HEK293 (cell line): ENCODE data around the gene ISG15.

Source experiments
- CTCF ChIA-PET: fragments of 350-600 bp; formaldehyde crosslinking; extraction: SDS; loops from one replicate; lab custom pipeline; 2021; ENCODE audit warnings: antibody characterized with exemption; lab: Yijun Ruan, JAX
- POLR2A ChIA-PET: fragments of 300-600 bp; formaldehyde crosslinking; extraction: SDS; loops from one replicate; lab custom pipeline; 2020; ENCODE audit warnings: antibody characterized with exemption, inconsistent platforms; lab: Yijun Ruan, JAX
- H3K27ac ChIP-seq: fragments of 200-500 bp; sonication (Bioruptor generic); 2 replicates; pipeline ENCODE4 v1.5.1; 2014; ENCODE audit warnings: low read depth, low read length, control low read depth, inconsistent platforms; ENCODE audit errors: extremely low read depth
- H3K36me3 ChIP-seq, 2 experiments: fragments of 200-500 bp in 1 of 2; sonication (Bioruptor generic) in 1 of 2; 1 replicate in 1 of 2; 2 replicates in 1 of 2; pipeline ENCODE4 v1.5.1; 2014 to 2017; ENCODE audit warnings: inconsistent platforms in 2 of 2, low read length in 2 of 2; ENCODE audit not compliant: control insufficient read depth in 2 of 2, insufficient read depth in 1 of 2
- H3K4me1 ChIP-seq: fragments of 200-500 bp; sonication (Bioruptor generic); 2 replicates; pipeline ENCODE4 v1.5.1; 2014; ENCODE audit warnings: mild to moderate bottlenecking, low read length, inconsistent platforms; ENCODE audit not compliant: control insufficient read depth, insufficient read depth
- H3K4me3 ChIP-seq: 2 replicates; pipeline ENCODE4 v1.5.1; 2011; ENCODE audit warnings: low read depth, mild to moderate bottlenecking, control low read depth, low read length, moderate library complexity
- H3K9me3 ChIP-seq: fragments of 200-500 bp; sonication (Bioruptor generic); 2 replicates; pipeline ENCODE4 v1.5.1; 2014; ENCODE audit warnings: low read depth, low read length, inconsistent platforms; ENCODE audit not compliant: control insufficient read depth, insufficient read depth
- BCL11B ChIP-seq: fragments of 450-650 bp; formaldehyde crosslinking; IDR thresholded peaks from 2 replicates; pipeline ENCODE4 v1.5.1; 2016; ENCODE audit warnings: low read depth, missing biosample characterization, missing genetic modification characterization
- FEZF1 ChIP-seq: fragments of 450-650 bp; formaldehyde crosslinking; IDR thresholded peaks from 2 replicates; pipeline ENCODE4 v1.5.1; 2016; ENCODE audit warnings: missing biosample characterization, missing genetic modification characterization
- KLF1 ChIP-seq: fragments of 450-650 bp; formaldehyde crosslinking; IDR thresholded peaks from 2 replicates; pipeline ENCODE4 v1.5.1; 2016; ENCODE audit warnings: missing biosample characterization, missing genetic modification characterization
- OSR2 ChIP-seq: fragments of 450-650 bp; formaldehyde crosslinking; IDR thresholded peaks from 2 replicates; pipeline ENCODE4 v1.5.1; 2016; ENCODE audit warnings: missing biosample characterization, missing genetic modification characterization
- PRDM10 ChIP-seq: fragments of 450-650 bp; formaldehyde crosslinking; IDR thresholded peaks from 2 replicates; pipeline ENCODE4 v1.5.1; 2016; ENCODE audit warnings: missing biosample characterization, missing genetic modification characterization
- PRDM2 ChIP-seq: fragments of 450-650 bp; formaldehyde crosslinking; IDR thresholded peaks from 2 replicates; pipeline ENCODE4 v1.5.1; 2016; ENCODE audit warnings: missing biosample characterization, missing genetic modification characterization, borderline replicate concordance
- PRDM4 ChIP-seq: fragments of 450-650 bp; formaldehyde crosslinking; IDR thresholded peaks from 2 replicates; pipeline ENCODE4 v1.5.1; 2017; ENCODE audit warnings: missing biosample characterization, missing genetic modification characterization
- SP7 ChIP-seq: fragments of 450-650 bp; formaldehyde crosslinking; IDR thresholded peaks from 2 replicates; pipeline ENCODE4 v1.5.1; 2016; ENCODE audit warnings: missing biosample characterization, missing genetic modification characterization
- TSHZ1 ChIP-seq: fragments of 450-650 bp; formaldehyde crosslinking; IDR thresholded peaks from 2 replicates; pipeline ENCODE4 v1.5.1; 2016; ENCODE audit warnings: missing biosample characterization, missing genetic modification characterization, borderline replicate concordance
- ZBTB26 ChIP-seq: fragments of 450-650 bp; formaldehyde crosslinking; optimal IDR thresholded peaks from 2 replicates; pipeline ENCODE3; 2016; ENCODE audit warnings: missing biosample characterization, mild to moderate bottlenecking, missing genetic modification characterization
- ZBTB8A ChIP-seq: fragments of 450-650 bp; formaldehyde crosslinking; IDR thresholded peaks from 2 replicates; pipeline ENCODE4 v1.5.1; 2016; ENCODE audit warnings: missing biosample characterization, missing genetic modification characterization
- ZNF169 ChIP-seq: fragments of 450-650 bp; formaldehyde crosslinking; IDR thresholded peaks from 2 replicates; pipeline ENCODE4 v1.5.1; 2016; ENCODE audit warnings: missing biosample characterization, missing genetic modification characterization
- ZNF175 ChIP-seq: fragments of 450-650 bp; formaldehyde crosslinking; IDR thresholded peaks from 2 replicates; pipeline ENCODE4 v1.5.1; 2016; ENCODE audit warnings: missing biosample characterization, missing genetic modification characterization
- ZNF292 ChIP-seq: fragments of 450-650 bp; formaldehyde crosslinking; IDR thresholded peaks from 2 replicates; pipeline ENCODE4 v1.5.1; 2016; ENCODE audit warnings: low read depth, missing biosample characterization, missing genetic modification characterization, borderline replicate concordance
- ZNF48 ChIP-seq: fragments of 450-650 bp; formaldehyde crosslinking; IDR thresholded peaks from 2 replicates; pipeline ENCODE4 v1.5.1; 2016; ENCODE audit warnings: missing biosample characterization, missing genetic modification characterization
- ZNF645 ChIP-seq: fragments of 450-650 bp; formaldehyde crosslinking; IDR thresholded peaks from 2 replicates; pipeline ENCODE4; 2016; ENCODE audit warnings: missing biosample characterization, missing genetic modification characterization
- ZNF670 ChIP-seq: fragments of 450-650 bp; formaldehyde crosslinking; IDR thresholded peaks from 2 replicates; pipeline ENCODE4 v1.5.1; 2016; ENCODE audit warnings: missing biosample characterization, missing genetic modification characterization, low read depth

Gene ISG15

GRCh38 chr1:997993-998744 is 15.1 kb upstream of the ISG15 start:
- Histone ChIP-seq H3K9me3 (no peaks in the 10 kb centered on the region), H3K36me3 (peaks cover 0 to 26% of the 10 kb centered on the region in 2 experiments; a peak in 2 of 3 replicates), H3K4me3 (peak overlapping the region; percentile 74), H3K4me1 (0 out of 2 replicates have a peak, but pooled peaks cover 3% of the 10 kb centered on the region), H3K27ac (peak overlapping the region; percentile 97)
- CTCF ChIA-PET: interaction anchor here (1.8 kb wide), 1 partner anchor 66 kb away, joined by 11 read pairs; no protein-coding TSS in a partner anchor
- POLR2A ChIA-PET: interaction anchor here (0.7 to 6.5 kb wide), 8 partner anchors 9 to 118 kb away, joined by 3 to 44 read pairs (median 5); partner anchors contain the start of genes AGRN, C1orf159 and ISG15
- TF ChIP-seq ZNF670 (tag by site-specific recombination) (no peak), ZNF169 (tag by site-specific recombination) (no peak), FEZF1 (tag by site-specific recombination) (no peak), OSR2 (tag by site-specific recombination) (no peak), BCL11B (tag by site-specific recombination) (peak; percentile 18; the same call in 1 of the 2 replicates), PRDM4 (0 out of 2 replicates have a peak, but pooled peaks have one; percentile 1), PRDM2 (tag by site-specific recombination) (no peak), KLF1 (peak; percentile 94), SP7 (tag by site-specific recombination) (peak; percentile 74; the same call in 1 of the 2 replicates), TSHZ1 (tag by site-specific recombination) (no peak), ZNF175 (tag by site-specific recombination) (no peak), ZNF645 (no peak), ZBTB8A (peak; percentile 94), PRDM10 (no peak), ZNF292 (tag by site-specific recombination) (no peak), ZBTB26 (peak; percentile 89), ZNF48 (no peak)
